Left lung (tissue), 10 donors: ENCODE data around the gene ESRRA. TPM values are rescaled to one million over a fixed set of nuclear protein-coding genes. Genes with fewer than 3 reads are reported as not detected.

Source experiments
- ATAC-seq: fragments of 200-7000 bp; cut with Tn5 transposase; one replicate; pipeline ENCODE4 v1.9.1; 2020; ENCODE audit warnings: moderate library complexity
- DNase-seq, 4 donors: peaks; one replicate each; pipeline ENCODE4 v3.0.0-alpha.2; 2013 to 2020
- H3K27ac ChIP-seq, 2 donors: fragments of 200-600 bp; sonication (generic) in 1 of 2; one replicate each; pipeline versions ENCODE4 v1.5.0 to v1.8.0; 2020 to 2021
- H3K27me3 ChIP-seq, 2 donors: fragments of 200-600 bp; sonication (generic) in 1 of 2; one replicate each; pipeline versions ENCODE4 v1.5.0 to v1.8.0; 2020 to 2021
- H3K36me3 ChIP-seq, 2 donors: fragments of 200-600 bp; sonication (generic) in 1 of 2; one replicate each; pipeline versions ENCODE4 v1.5.0 to v1.8.0; 2020 to 2021
- H3K4me1 ChIP-seq, 2 donors: fragments of 200-600 bp; one replicate each; pipeline ENCODE4 v1.8.0; 2021
- H3K4me3 ChIP-seq, 2 donors: fragments of 200-600 bp; sonication (generic) in 1 of 2; one replicate each; pipeline versions ENCODE4 v1.5.0 to v1.8.0; 2020 to 2021; ENCODE audit warnings: mild to moderate bottlenecking in 1 of 2
- H3K9me3 ChIP-seq, 2 donors: fragments of 200-600 bp; sonication (generic) in 1 of 2; one replicate each; pipeline versions ENCODE4 v1.5.0 to v1.8.0; 2020 to 2021
- intact Hi-C, 2 donors: fragments of 100-400 bp; cut with DNase I; formaldehyde crosslinking; loops; one replicate each; pipeline versions ENCODE4 v1.11.2 to v1.14.2; 2022
- polyA plus RNA-seq, 6 donors: library from polyadenylated mRNA; unstranded; fragments of 120-200 nt; gene quantifications; one replicate each; pipeline ENCODE4 v1.2.1, GENCODE V29; 2013; ENCODE audit not compliant: insufficient read length in 6 of 6
- total RNA-seq, 2 donors: library from RNA; stranded (reverse); fragmentation: NEBNext Ultra II Directional; extraction: Animal tissue kit (Norgen Biotek cat#: 25700); gene quantifications; one replicate each; pipeline ENCODE4 v1.2.1, GENCODE V29; 2021
- TF ChIP-seq, protein P1 (sequence below), 2 donors: fragments of 200-600 bp; sonication (generic) in 1 of 2; IDR thresholded peaks; one replicate each; pipeline versions ENCODE4 v1.5.0 to v1.8.0; 2021; ENCODE audit warnings: antibody characterized with exemption in 2 of 2
- donor health status: DM: no; HTN: yes; CAD: no.
- donor health status: DM: no; HTN: no; CAD: no.

ESRRA gene
- total and polyA plus RNA-seq, 8 donors = 10.2 to 60.1 (median 13.8) TPM

DNA sequence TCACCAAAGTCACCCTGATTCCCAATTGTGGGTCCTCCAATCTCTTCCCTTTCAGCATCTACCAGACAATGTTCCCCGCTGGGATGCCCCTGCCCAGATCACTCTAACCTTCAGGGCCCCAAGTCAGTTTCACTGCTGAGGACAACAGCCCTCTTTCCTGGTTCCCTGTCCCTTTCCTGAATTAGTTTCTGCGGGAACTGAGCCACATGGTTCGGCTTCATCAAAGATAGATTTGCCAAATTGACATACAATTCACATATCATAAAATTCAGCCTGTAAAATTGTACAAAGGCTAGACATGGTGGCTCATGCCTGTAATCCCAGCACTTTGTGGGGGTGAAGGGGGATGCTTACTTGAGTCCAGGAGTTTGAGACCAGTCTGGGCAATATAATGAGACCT is 22.7 kb downstream of the ESRRA start:
- DNase-seq (no peak), ATAC-seq (no peak)
- TF ChIP-seq, protein P1, sequence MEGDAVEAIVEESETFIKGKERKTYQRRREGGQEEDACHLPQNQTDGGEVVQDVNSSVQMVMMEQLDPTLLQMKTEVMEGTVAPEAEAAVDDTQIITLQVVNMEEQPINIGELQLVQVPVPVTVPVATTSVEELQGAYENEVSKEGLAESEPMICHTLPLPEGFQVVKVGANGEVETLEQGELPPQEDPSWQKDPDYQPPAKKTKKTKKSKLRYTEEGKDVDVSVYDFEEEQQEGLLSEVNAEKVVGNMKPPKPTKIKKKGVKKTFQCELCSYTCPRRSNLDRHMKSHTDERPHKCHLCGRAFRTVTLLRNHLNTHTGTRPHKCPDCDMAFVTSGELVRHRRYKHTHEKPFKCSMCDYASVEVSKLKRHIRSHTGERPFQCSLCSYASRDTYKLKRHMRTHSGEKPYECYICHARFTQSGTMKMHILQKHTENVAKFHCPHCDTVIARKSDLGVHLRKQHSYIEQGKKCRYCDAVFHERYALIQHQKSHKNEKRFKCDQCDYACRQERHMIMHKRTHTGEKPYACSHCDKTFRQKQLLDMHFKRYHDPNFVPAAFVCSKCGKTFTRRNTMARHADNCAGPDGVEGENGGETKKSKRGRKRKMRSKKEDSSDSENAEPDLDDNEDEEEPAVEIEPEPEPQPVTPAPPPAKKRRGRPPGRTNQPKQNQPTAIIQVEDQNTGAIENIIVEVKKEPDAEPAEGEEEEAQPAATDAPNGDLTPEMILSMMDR (IDR thresholded peaks at IDR 0.05) = no peak
- no peaks in the 10 kb centered on the region for H3K9me3 ChIP-seq
- H3K27ac ChIP-seq = no peak overlapping the region
- peaks cover 6 to 17% of the 10 kb centered on the region in 2 donors for H3K4me1 ChIP-seq
- intact Hi-C loops = no loop called here
- H3K27me3 ChIP-seq = no peaks in the 10 kb centered on the region
- no peak overlapping the region for H3K4me3 ChIP-seq
- no peaks in the 10 kb centered on the region for H3K36me3 ChIP-seq

DNA sequence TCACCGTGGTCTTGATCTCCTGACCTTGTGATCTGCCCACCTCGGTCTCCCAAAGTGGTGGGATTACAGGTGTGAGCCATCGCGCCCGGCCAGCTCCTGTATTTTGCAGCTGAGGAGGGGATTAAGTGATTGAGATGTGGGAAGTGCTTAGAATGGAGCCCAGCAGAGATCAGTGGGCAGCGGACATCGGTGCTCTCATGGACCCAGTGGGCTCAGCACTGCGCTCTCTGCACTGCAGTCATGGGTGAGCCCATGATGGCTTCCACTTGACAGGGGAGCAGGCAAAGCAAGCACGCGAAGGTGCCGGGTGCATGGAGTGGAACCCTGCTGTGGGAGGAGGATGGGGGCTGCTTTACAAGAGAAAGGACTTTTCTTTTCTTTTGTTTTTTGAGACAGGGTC is 25.6 kb downstream of the ESRRA start:
- DNase-seq (no peak), ATAC-seq (no peak)
- intact Hi-C loops = no loop called here
- no peaks in the 10 kb centered on the region for H3K27me3 ChIP-seq
- no peaks in the 10 kb centered on the region for H3K9me3 ChIP-seq
- H3K4me3 ChIP-seq = no peak overlapping the region
- peaks cover 14 to 29% of the 10 kb centered on the region in 2 donors for H3K4me1 ChIP-seq
- H3K36me3 ChIP-seq = no peaks in the 10 kb centered on the region
- no peak overlapping the region for H3K27ac ChIP-seq
- TF ChIP-seq, protein P1 (IDR thresholded peaks at IDR 0.05) = no peak

DNA sequence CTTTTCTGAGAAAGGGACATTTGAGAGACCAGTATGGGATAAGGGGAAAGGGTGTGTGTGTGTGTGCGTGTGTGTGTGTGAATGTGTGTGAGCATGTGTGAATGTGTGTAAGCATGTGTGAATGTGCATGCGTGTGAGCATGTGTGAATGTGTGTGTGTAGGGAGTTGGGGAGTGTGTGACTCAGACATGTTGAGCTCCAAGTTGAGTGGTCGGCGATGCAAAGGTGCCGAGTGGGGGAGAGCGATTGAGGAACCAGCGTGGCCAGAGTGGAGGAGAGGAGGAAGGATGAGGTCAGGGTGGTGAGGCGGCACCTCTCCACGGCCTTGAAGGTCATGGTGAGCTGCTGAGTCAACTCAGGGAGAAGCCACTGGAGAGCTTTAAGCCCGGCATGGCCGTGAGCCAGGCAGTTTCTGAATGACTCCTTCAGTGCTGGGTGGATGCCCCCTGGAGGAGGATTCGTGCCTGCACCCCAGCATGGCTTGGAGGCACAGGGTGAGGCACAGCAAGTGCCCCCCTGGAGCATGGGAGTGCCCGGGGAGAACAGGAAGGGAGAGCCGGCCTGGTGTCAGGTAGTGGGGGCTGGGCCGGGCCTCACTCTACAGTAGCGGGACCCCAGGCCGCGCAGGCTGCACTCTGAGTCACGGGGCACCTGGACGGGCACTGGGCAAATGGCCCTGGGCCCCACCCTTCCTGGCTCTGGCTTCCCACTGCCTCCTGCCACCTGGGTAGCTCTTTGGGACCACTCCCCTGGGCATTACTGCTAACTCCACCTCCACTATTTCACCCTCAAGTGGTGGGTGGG is 26.4 kb downstream of the ESRRA start:
- intact Hi-C loops = no loop called here
- Histone ChIP-seq H3K4me3 (no peak overlapping the region), H3K36me3 (no peaks in the 10 kb centered on the region), H3K27ac (peak overlapping the region; percentile 4 to 73), H3K4me1 (peaks cover 14 to 29% of the 10 kb centered on the region in 2 donors), H3K9me3 (no peaks in the 10 kb centered on the region), H3K27me3 (no peaks in the 10 kb centered on the region)
- peak in 3 of 4 donors; percentile 68 to 94 (median 91) for DNase-seq
- ATAC-seq = peak; percentile 88
- TF ChIP-seq, protein P1 (IDR thresholded peaks at IDR 0.05) = peak; percentile 31 to 69

DNA sequence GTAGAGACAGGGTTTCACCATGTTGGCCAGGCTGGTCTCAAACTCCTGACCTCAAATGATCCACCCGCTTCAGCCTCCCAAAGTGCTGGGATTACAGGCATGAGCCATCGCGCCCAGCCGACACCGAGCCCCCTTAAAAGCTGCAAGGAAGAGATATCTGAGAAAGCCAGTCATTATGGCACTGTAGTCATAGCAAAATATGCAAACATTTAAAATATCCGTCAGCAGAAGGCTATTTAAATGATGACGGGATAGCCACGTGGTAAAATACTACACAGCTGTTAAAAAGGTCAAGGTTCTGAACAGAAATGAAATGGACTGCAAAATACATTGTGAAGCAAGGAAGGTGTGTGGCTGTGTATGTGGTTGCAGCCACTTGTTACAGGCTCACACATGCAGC is 28.2 kb downstream of the ESRRA start:
- H3K9me3 ChIP-seq = no peaks in the 10 kb centered on the region
- DNase-seq = no peak
- H3K4me1 ChIP-seq = peaks cover 14 to 32% of the 10 kb centered on the region in 2 donors
- no peak overlapping the region for H3K27ac ChIP-seq
- H3K4me3 ChIP-seq = no peak overlapping the region
- no peak for ATAC-seq
- H3K36me3 ChIP-seq = no peaks in the 10 kb centered on the region
- no peaks in the 10 kb centered on the region for H3K27me3 ChIP-seq
- TF ChIP-seq, protein P1 (IDR thresholded peaks at IDR 0.05) = no peak
- intact Hi-C loops = no loop called here

DNA sequence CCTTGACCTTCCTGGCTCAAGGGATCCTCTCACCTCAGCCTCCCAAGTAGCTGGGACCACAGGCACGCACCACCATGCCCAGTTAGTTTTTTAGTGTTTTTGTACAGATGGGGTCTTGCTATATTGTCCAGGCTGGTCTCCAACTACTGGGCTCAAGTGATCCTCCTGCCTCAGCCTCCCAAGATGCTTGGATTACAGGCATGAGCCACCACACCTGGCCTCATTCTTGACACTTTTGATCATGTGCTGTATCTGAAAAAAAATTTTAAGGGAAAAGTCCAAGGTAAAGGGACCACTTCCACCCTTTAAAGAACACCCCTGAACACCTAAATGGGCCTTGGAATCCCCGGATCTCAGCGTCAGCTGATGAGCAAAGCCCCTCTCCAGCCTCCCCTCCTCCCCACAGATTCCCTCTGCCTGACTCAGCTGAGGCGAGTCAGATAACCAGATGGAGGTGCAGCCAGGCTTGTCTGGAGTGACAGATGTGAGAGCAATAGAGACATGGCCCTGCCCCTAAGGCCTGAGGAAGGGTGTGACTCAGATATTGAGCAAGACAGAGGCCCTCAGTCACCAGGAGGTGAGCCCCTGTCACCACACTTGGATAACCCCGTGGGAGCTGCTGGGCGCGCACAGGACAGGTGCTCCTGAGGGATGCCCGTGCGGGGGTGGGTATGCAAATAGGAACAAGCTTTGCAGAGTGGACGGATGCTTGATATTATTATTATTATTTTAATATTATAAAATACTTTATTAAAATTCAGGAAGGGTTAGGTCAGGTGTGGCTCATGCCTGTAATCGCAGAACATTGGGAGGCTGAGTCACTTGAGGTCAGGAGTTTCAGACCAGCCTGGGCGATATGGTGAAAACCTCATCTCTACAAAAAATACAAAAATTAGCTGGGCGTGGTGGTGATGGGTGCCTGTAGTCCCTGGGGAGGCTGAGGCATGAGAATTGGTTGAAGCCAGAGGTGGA is 29.7 kb downstream of the ESRRA start:
- ATAC-seq = peak; percentile 81
- Histone ChIP-seq H3K36me3 (no peaks in the 10 kb centered on the region), H3K4me1 (peaks cover 14 to 47% of the 10 kb centered on the region in 2 donors), H3K27me3 (no peaks in the 10 kb centered on the region), H3K9me3 (no peaks in the 10 kb centered on the region), H3K4me3 (no peak overlapping the region), H3K27ac (peak overlapping the region in 1 of 2 donors; percentile 64)
- TF ChIP-seq, protein P1 (IDR thresholded peaks at IDR 0.05) = no peak
- peak in 1 of 4 donors; percentile 81 for DNase-seq
- intact Hi-C loops = no loop called here
